Measurements from ENCODE around the gene AGK.
"Not testable (repeated sequence)": the region's sequence is repeated elsewhere in the genome, so short reads cannot be mapped to it uniquely, and the experiment has no call there.

The AGK gene

GRCh38 chr7:141557360-141557759, 6.2 kb downstream of the AGK start:
- DNase-seq, result no peak

- not testable (repeated sequence) for DNase-seq
Observed at GRCh38 chr7:141557831-141558531, 6.8 kb downstream of the AGK start.

DNA sequence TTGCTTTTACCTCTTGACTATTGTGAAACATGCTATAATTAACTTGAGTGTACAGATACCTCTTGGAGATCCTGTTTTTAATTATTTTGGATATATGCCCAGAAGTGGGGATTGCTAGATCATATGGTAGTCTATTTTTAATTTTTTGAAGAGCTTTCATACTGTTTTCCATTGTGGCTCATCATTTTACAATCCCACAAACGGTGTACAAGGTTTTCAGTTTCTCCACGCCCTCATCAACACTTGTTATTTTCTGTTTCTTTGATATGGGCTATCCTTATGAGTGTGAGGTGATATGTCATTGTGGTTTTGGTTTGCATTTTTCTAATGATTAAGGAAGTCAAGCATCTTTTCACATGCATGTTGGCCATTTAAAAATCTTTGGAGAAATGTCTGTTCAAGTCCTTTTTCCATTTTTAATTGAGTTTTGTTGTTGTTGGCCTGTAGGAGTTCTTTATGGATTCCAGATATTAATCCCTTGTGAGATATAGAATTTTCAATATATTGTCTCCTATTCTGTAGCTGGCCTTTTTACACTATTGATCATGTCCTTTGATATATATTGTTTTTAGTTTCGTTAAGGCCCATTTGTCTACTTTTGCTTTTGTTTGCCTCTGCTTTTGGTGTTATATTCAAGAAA, 7.5 kb downstream of the AGK start:
- DNase-seq, result no peak

GRCh38 chr7:141559961-141560360, 8.8 kb downstream of the AGK start:
- DNase-seq, result no peak

GRCh38 chr7:141562036-141562435, 10.8 kb downstream of the AGK start:
- no peak for DNase-seq

DNA sequence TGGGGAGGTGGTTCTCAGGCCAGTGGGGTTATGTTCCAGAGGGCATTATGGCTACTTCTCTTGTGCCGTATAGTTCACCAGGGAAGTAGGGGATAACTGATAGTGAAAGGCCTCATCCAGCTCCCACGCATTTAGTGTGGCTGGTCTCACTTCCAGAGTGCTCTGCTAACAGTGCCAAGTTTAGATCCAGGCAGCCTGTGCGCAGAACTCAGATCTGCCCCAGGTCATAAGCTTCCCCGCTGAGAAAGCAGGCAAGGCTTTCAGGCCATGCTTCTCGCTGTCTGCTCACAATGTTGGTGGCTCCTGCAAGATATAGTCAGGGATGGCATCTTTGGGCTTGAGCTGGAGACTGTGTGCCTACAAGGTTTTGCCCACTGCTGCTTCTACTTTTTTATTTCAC, 11.3 kb downstream of the AGK start:
- no peak for DNase-seq

DNA sequence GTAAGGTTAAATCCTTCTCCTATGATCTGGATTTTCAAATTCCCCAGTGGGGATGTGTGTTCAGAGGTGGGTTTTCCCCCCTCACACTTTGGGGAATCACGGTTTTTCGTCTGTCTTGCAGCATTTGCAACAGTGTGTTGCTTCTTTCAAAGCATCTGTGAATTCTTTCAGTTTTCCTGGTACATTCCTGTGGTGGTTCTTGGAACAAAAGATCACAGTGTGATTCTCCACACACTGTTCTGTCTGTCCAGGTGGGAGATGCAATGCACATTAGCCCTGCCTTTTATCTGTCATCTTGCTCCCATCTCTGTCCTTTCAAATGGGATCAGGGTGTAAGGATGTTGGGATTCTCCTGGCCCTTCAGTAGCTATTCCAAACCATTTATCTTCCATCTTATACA, 11.8 kb downstream of the AGK start:
- no peak for DNase-seq

- DNase-seq, result peak; percentile 18
Observed at GRCh38 chr7:141563956-141564623, 12.9 kb downstream of the AGK start.

DNA sequence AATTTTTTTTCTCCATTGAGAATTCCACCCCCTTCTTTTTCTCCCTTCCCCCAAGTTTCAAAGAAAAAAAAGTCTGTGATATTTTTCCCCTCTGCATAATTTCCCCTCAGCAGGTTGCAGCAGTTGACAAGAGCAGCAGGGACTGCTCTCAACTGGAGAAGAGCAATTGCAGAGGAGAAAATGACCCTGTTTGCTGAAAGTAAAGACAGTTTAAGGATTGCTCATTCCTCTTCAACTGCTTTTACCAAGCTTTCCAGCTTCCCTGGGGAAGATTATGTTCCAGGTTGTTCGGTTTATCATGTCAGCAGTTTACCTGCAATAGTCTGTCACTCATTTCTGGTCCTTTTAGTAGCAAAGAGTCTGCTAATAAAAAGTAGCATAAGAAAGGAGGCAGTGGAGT, 16.2 kb downstream of the AGK start:
- no peak for DNase-seq

DNA sequence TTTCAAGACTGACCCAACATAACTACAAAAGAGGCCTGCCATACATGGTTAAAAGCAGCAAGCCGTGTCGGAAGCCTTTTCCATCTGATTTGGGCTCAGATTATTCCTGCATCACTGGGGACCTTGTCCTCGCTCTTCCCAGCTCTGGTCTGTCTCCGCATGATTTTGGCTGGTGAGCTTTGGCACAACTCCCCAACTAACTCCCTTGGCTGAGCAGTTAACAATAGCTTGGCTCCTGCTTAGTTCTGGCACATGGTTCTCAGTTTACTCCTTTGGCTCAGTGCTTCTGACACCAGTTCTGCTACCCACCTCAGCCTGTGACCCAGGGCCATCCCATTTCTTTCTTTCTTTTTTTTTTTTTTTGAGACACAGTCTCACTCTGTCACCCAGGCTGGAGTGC, 17.0 kb downstream of the AGK start:
- no peak for DNase-seq

- no peak for DNase-seq
Observed at GRCh38 chr7:141571059-141571458, 19.8 kb downstream of the AGK start.

- no peak for DNase-seq
Observed at GRCh38 chr7:141572175-141572574, 21.0 kb downstream of the AGK start.

DNA sequence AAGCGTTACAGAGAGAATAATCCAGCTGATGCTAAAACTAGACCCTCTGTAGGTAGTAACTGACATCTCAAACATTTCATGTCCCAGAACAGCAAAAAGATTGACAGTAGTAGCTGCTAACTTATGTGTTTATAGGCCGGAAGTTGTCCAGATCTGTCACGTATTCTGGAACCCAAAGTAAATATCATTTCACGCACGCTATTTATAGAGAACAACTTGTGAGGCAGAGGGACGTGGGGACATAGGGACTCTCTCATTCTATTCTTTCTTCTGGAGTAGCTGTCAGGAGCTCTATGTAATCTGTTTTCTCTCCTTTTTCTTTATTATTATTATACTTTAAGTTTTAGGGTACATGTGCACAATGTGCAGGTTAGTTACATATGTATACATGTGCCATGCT, 22.3 kb downstream of the AGK start:
- DNase-seq, result no peak

GRCh38 chr7:141575164-141575563, 24.0 kb downstream of the AGK start:
- no peak for DNase-seq

DNA sequence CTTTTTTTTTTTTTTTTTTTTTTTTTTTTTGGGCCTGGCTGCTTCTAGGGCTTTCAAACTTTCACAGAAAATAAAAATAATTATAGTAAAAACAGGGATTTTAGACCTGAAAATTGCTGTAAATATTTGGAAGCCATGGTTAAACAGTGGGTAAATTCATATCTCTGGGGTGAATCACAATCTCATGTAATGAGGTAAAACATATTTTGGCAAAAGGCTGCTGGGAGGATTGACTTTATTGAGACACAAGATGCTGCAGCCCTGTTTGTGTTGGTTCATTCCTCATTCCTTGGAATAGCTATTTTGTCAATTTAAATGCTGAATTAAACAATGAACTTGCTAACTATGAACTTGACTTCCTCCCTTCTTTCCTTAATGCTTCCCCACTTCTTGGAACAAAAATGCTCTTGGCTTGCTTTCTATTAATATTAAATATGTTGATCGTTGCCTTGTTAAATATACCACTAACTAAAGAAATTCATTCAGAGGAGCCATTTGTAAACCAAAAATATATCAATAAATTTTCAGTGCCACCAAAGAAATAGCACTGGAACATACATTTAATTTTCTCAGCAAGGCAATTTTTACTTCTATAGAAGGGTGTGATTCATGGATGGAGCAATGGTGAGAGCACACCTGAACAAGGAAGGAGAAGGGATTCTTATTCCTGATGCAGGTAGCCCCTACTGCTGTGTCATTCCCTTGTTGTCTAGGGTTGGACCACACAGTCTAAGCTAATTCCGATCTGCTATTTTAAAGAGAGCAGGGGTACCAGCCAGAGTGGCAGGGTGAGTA, 24.6 kb downstream of the AGK start:
- DNase-seq, result no peak

- DNase-seq, result no peak
Observed at GRCh38 chr7:141577043-141577839, 26.0 kb downstream of the AGK start.

- not testable (repeated sequence) for DNase-seq
Observed at GRCh38 chr7:141579953-141580352, 28.7 kb downstream of the AGK start.

DNA sequence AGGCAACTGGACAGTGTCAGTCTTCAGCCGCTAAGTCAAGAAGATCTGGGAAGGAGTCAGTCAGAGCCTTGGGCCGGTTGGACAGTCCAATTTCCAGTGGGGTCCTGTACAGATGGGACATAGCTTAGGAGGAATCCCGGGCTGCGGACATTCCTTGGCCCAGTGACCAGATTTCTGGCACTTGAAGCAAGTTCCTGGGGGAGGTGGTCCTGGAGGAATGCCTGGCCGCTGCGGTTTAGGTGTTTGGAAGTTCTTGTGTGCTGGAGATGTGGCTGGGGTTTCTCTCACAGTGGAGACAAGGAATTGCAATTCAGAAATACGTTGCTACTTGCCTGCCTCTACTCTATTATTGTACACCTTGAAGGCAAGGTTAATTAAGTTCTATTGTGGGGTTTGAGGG, 30.9 kb downstream of the AGK start:
- not testable (repeated sequence) for DNase-seq

GRCh38 chr7:141584935-141585334, 33.7 kb downstream of the AGK start:
- DNase-seq, result no peak

- DNase-seq, result no peak
Observed at GRCh38 chr7:141585592-141586510, 34.6 kb downstream of the AGK start.

DNA sequence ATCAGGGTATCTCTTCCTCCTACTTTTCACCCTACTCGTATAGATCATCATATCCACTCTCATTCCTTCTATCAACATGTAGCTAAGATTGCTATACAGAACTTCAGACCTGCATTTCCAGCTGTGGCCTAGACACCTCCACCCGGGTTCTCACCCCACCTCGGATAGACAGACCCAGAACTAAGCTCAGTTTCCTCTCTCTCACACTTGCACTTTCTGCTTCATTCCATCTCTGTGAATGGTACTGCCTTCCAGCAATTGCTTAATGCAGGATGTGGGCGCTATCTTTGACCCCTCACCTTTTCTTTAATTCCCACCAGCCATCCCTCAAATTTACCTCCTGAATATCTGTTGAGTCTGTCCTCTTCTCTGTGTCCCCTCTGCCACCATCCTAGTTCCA, 35.7 kb downstream of the AGK start:
- DNase-seq, result no peak

GRCh38 chr7:141587304-141587703, 36.1 kb downstream of the AGK start:
- DNase-seq, result no peak

All from CD4-positive, alpha-beta T cell treated with Interleukin-15 for 1 hour (primary cell).